SH-SY5Y (cell line): ENCODE measurements around the gene DLG2.

ENCODE experiments used
- GATA2 ChIP-seq: IDR thresholded peaks from 2 replicates; pipeline ENCODE4 v1.6.1; 2011; ENCODE audit warnings: mild to moderate bottlenecking, low read depth, low read length
- GATA3 ChIP-seq: IDR thresholded peaks from 2 replicates; pipeline ENCODE4 v1.6.1; 2011; ENCODE audit warnings: low read depth, mild to moderate bottlenecking, low read length, moderate library complexity

- no peak for TF ChIP-seq GATA2
- no peak for TF ChIP-seq GATA3
Observed at GRCh38 chr11:83557653-83558052, 2069.5 kb downstream of the DLG2 start.
